ENCODE results near the gene C1orf35. TPM values are rescaled to one million over a fixed set of nuclear protein-coding genes. Genes with fewer than 3 reads are reported as not detected.

Gene C1orf35
- total and polyA plus RNA-seq, 12 donors: 5.0 to 42.0 (median 15.7) TPM

DNA sequence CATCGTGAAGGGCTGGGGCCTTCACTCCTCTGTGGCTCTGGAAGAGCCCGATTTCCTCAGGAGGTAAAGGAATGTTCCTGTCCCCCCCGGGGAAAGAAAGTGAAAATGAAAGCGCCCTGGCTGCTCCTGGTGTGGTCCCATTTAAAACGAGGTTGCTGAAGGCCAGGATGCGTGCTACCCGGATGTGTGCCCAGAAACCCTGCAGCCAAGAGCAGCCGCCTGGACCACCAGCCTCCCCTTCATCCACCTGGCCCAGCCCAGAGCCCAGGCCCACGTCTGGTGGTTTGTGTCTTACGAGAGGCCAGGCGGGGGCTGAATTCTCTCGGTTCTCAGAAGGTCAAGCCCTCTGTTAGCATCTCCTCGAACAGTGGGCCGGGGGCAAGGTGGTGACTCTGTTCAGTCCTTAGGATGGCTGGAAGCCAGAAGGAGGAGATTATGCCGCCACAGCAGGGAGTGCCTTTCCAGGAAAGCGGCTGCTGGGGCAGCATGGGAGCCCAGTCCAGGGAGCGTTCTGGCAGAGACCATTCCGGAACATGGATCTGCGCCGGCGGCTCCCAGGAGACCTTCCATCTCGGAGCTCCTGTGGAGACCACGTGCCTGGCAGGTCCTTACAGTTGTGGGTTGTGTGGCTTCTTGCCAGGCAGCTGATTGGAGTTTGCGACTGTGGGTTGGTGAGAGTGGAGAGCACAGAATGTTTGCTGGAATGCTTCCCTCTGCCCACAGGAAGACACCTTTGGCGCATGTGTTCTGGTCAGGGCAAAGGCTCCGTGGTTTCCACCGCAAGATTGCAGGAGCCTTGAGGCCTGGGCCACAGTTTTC is 38.3 kb upstream of the C1orf35 start:
- no peaks in the 10 kb centered on the region for H3K9me3 ChIP-seq (replicated peaks in 1 of 3)
- H3K27ac ChIP-seq: peak overlapping the region in 4 of 5 donors; percentile 94 to 99 (median 98)
- intact Hi-C loops (cut with DNase I): no loop called here
- H3K4me1 ChIP-seq (replicated peaks in 1 of 2): peaks cover 15 to 33% of the 10 kb centered on the region in 2 donors
- H3K27me3 ChIP-seq: no peaks in the 10 kb centered on the region
- peak in 6 of 7 donors; percentile 45 to 72 (median 56) for DNase-seq
- peak overlapping the region in 3 of 4 donors; percentile 77 to 94 (median 87) for H3K4me3 ChIP-seq
- no peak for TF ChIP-seq POLR2A (IDR thresholded peaks at IDR 0.05)
- TF ChIP-seq, protein P1, sequence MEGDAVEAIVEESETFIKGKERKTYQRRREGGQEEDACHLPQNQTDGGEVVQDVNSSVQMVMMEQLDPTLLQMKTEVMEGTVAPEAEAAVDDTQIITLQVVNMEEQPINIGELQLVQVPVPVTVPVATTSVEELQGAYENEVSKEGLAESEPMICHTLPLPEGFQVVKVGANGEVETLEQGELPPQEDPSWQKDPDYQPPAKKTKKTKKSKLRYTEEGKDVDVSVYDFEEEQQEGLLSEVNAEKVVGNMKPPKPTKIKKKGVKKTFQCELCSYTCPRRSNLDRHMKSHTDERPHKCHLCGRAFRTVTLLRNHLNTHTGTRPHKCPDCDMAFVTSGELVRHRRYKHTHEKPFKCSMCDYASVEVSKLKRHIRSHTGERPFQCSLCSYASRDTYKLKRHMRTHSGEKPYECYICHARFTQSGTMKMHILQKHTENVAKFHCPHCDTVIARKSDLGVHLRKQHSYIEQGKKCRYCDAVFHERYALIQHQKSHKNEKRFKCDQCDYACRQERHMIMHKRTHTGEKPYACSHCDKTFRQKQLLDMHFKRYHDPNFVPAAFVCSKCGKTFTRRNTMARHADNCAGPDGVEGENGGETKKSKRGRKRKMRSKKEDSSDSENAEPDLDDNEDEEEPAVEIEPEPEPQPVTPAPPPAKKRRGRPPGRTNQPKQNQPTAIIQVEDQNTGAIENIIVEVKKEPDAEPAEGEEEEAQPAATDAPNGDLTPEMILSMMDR (IDR thresholded peaks at IDR 0.05): no peak
- WGBS, 4 donors: 34 to 49% (median 41%) methylated on average over 19 to 27 of the region's 27 CpGs
- H3K36me3 ChIP-seq (replicated peaks in 1 of 2): peaks cover 0 to 4% of the 10 kb centered on the region in 2 donors

DNA sequence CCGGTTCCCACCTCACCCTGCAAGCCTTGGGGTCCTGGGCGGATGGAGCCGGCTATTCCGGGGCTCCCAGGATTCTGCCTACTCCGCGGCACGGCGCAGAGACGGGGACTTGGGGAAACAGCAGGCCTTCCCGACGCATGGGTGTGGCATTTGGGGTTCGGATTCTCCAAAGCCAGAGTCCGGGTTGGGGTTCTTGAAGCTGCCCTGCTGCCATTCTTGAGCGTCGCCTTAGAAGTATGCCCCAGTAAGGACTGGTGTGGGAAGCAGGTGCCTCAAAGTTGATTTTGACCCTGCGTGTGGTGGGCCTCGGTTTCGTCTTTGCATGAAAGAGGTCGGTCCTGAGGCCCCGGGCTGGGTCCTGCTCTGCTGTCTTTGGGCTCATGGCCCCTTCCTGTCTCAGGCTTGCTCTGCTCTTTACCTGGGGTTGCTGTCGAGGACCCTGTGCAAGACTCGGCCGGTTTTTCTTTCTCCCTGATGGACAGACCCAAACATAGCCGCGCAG is 37.6 kb upstream of the C1orf35 start:
- Histone ChIP-seq H3K9me3 (replicated peaks in 1 of 3) (no peaks in the 10 kb centered on the region), H3K27me3 (no peaks in the 10 kb centered on the region), H3K27ac (peak overlapping the region; percentile 92 to 99 (median 98)), H3K4me3 (peak overlapping the region; percentile 73 to 94 (median 82)), H3K4me1 (replicated peaks in 1 of 2) (peaks cover 15 to 33% of the 10 kb centered on the region in 2 donors), H3K36me3 (replicated peaks in 1 of 2) (peaks cover 0 to 4% of the 10 kb centered on the region in 2 donors)
- peak in 3 of 7 donors; percentile 23 to 61 (median 34) for DNase-seq
- intact Hi-C loops (cut with DNase I): no loop called here
- WGBS, 4 donors: 4 to 9% (median 7%) methylated on average over 5 to 25 of the region's 25 CpGs
- TF ChIP-seq, protein P1 (IDR thresholded peaks at IDR 0.05): no peak
- TF ChIP-seq POLR2A (IDR thresholded peaks at IDR 0.05): no peak

DNA sequence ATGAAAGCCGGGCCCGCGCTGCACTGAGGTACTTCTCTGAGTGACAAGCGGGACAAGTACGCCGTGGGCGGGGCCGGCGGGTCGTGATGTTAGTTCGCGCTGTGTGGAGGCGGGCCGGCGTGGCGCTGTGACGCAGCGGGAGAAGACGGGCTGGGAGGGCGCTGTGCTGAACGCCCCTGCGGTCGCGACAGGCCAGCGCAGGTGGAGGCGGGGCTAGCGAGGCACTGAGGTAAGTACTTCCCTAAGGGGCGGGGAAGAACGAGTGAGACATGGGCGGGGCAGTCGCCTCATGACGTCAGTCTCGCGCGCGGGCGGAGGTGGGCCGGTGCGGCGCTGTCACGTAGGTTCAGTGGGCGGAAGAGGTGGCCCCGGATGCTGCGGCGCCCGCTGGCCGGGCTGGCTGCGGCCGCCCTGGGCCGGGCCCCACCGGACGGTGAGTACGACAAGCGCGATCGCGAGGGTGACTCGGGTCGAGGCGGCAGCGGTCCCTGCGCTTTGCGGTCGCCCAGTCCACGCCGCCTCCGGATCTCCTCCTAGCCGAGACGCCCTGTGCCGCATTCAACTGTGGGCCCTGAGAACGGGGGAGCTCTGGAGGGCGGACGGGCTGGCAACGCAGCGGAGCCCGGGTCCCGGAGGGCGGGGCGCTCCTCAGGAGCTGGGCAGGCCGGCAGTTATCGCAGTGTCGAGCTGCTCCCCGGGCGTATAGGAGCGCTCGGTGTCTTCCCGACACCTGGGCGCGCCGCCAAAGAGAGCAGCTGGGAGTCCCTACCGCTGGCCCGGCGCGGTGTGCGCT is 37.0 kb upstream of the C1orf35 start, which contains the start of gene GUK1:
Gene GUK1 (plus strand): TSS at position 349 of the 793 bp plus-strand sequence. CDS start 24 bp downstream, at position 373.
- Histone ChIP-seq H3K36me3 (replicated peaks in 1 of 2) (peaks cover 0 to 4% of the 10 kb centered on the region in 2 donors), H3K4me3 (peak within 1 kb of the TSS; percentile 73 to 94 (median 82)), H3K4me1 (replicated peaks in 1 of 2) (peaks cover 15 to 33% of the 10 kb centered on the region in 2 donors), H3K9me3 (replicated peaks in 1 of 3) (no peaks in the 10 kb centered on the region), H3K27ac (peak within 1 kb of the TSS; percentile 92 to 99 (median 98)), H3K27me3 (no peaks in the 10 kb centered on the region)
- intact Hi-C loops (cut with DNase I): no loop called here
- TF ChIP-seq, protein P1 (IDR thresholded peaks at IDR 0.05): peak in 5 of 6 experiments; percentile 23 to 51 (median 43)
- TF ChIP-seq POLR2A (IDR thresholded peaks at IDR 0.05): peak; percentile 97 to 98
- WGBS, 4 donors: 0 to 2% (median 0%) methylated on average over 13 to 95 of the region's 95 CpGs
- DNase-seq: peak; percentile 100

Measured in adrenal gland (tissue), 12 donors.